HCT116 (cell line): Measurements from ENCODE around the gene SF3B1. TPM values are rescaled to one million over a fixed set of nuclear protein-coding genes. Genes with fewer than 3 reads are reported as not detected.

Experiments used
- ATAC-seq: fragments of 200-7000 bp; cut with Tn5 transposase; 2 replicates; pipeline ENCODE4 v1.9.1; 2020; ENCODE audit warnings: mild to moderate bottlenecking, moderate library complexity
- BruUV-seq: library from RNA; stranded (reverse); fragments of 400-500 nt; replicated peaks from 2 replicates; lab custom pipeline; 2021; lab: Mats Ljungman, UMichigan
- CTCF ChIA-PET: fragments of 300-600 bp; sonication (Branson Sonifier 250); formaldehyde crosslinking; loops from one replicate; lab custom pipeline; 2021; ENCODE audit warnings: antibody characterized with exemption; lab: Charles Lee
- POLR2A ChIA-PET: fragments of 300-600, 350-600 bp; sonication (Branson Sonifier 250); formaldehyde crosslinking; loops from one replicate; lab custom pipeline; 2021; ENCODE audit warnings: antibody characterized with exemption; lab: Charles Lee
- RAD21 ChIA-PET, 2 experiments: fragments of 300-600 bp; sonication (Branson Sonifier 250); formaldehyde crosslinking; loops; one replicate each; lab custom pipeline; 2023; ENCODE audit warnings: low total read pairs in 2 of 2; ENCODE audit not compliant: uncharacterized antibody in 2 of 2, unreplicated experiment in 2 of 2, low non-redundant PET in 1 of 2; lab: Charles Lee
- DNase-seq: peaks from one replicate; pipeline ENCODE4 v3.0.0-alpha.2; 2010; ENCODE audit warnings: low read depth, low spot score
- H2AFZ ChIP-seq: fragments of 200-600 bp; shearing (Covaris generic), sonication (generic); 2 replicates; pipeline ENCODE4 v1.6.1; 2017; ENCODE audit warnings: low read depth, mixed run types, mixed read lengths, antibody characterized with exemption, low read length; ENCODE audit not compliant: poor library complexity, severe bottlenecking
- H3K27ac ChIP-seq: 2 replicates; pipeline ENCODE4 v1.5.1; 2012; ENCODE audit warnings: low read depth, low read length
- H3K27me3 ChIP-seq: fragments of 200-600 bp; sonication (generic); 2 replicates; pipeline ENCODE4 v1.6.1; 2016; ENCODE audit warnings: mixed run types, low read length, mixed read lengths; ENCODE audit not compliant: insufficient read depth
- H3K36me3 ChIP-seq, 2 experiments: fragments of 200-500 bp in 1 of 2; fragments of 200-600 bp in 1 of 2; sonication (Bioruptor generic) in 1 of 2; sonication (generic) in 1 of 2; 2 replicates each; pipeline versions ENCODE4 v1.5.1 to v1.6.1; 2014 to 2016; ENCODE audit warnings: low read length in 2 of 2, inconsistent platforms in 1 of 2, mixed read lengths in 1 of 2, mixed run types in 1 of 2; ENCODE audit not compliant: insufficient read depth in 2 of 2, control insufficient read depth in 1 of 2
- H3K4me1 ChIP-seq, 2 experiments: fragments of 200-600 bp in 1 of 2; sonication (generic) in 1 of 2; 2 replicates each; pipeline versions ENCODE4 v1.5.1 to v1.6.1; 2012 to 2017; ENCODE audit warnings: low read length in 2 of 2, inconsistent platforms in 1 of 2, mild to moderate bottlenecking in 1 of 2, mixed read lengths in 1 of 2, mixed run types in 1 of 2, moderate library complexity in 1 of 2; ENCODE audit not compliant: insufficient read depth in 2 of 2, control insufficient read depth in 1 of 2
- H3K4me2 ChIP-seq: fragments of 200-600 bp; sonication (generic); 2 replicates; pipeline ENCODE4 v1.6.1; 2017; ENCODE audit warnings: mixed run types, low read length, mixed read lengths
- H3K4me3 ChIP-seq, 2 experiments: fragments of 200-600 bp in 1 of 2; sonication (generic) in 1 of 2; replicated peaks in 1 of 2; 2 replicates each; pipeline ENCODE4 v1.5.1; 2011 to 2016; ENCODE audit warnings: low read length in 2 of 2, control low read depth in 1 of 2, low read depth in 1 of 2, mild to moderate bottlenecking in 1 of 2, mixed read lengths in 1 of 2, mixed run types in 1 of 2
- H3K79me2 ChIP-seq: fragments of 200-600 bp; sonication (generic); 2 replicates; pipeline ENCODE4 v1.6.1; 2017; ENCODE audit warnings: mild to moderate bottlenecking, mixed run types, low read length, moderate library complexity, mixed read lengths; ENCODE audit not compliant: insufficient read depth
- H3K9ac ChIP-seq: fragments of 200-600 bp; sonication (generic); 2 replicates; pipeline ENCODE4 v1.6.1; 2016; ENCODE audit warnings: low read length, mixed read lengths
- H3K9me2 ChIP-seq: fragments of 200-600 bp; sonication (generic), shearing (Covaris generic); 2 replicates; pipeline ENCODE4 v1.6.1; 2017; ENCODE audit warnings: mixed run types, mild to moderate bottlenecking, moderate library complexity; ENCODE audit not compliant: insufficient read depth
- H3K9me3 ChIP-seq, 2 experiments: fragments of 200-500 bp in 1 of 2; fragments of 200-600 bp in 1 of 2; sonication (Bioruptor generic) in 1 of 2; sonication (generic) in 1 of 2; 2 replicates each; pipeline ENCODE4 v1.6.1; 2014 to 2017; ENCODE audit warnings: low read length in 2 of 2, mixed read lengths in 2 of 2, inconsistent platforms in 1 of 2, low read depth in 1 of 2, mild to moderate bottlenecking in 1 of 2, mixed run types in 1 of 2, moderate library complexity in 1 of 2; ENCODE audit not compliant: control insufficient read depth in 1 of 2, insufficient read depth in 1 of 2
- H4K20me1 ChIP-seq: fragments of 200-600 bp; sonication (generic), shearing (Covaris generic); 2 replicates; pipeline ENCODE4 v1.6.1; 2017; ENCODE audit warnings: mixed run types, mild to moderate bottlenecking, moderate library complexity; ENCODE audit not compliant: insufficient read depth
- CBX3 ChIP-seq: IDR thresholded peaks from 2 replicates; pipeline ENCODE4 v1.6.1; 2012; ENCODE audit warnings: low read depth
- ELF1 ChIP-seq: IDR thresholded peaks from 2 replicates; pipeline ENCODE4 v1.6.1; 2012; ENCODE audit warnings: low read depth, borderline replicate concordance
- EZH2 ChIP-seq: fragments of 200-600 bp; sonication (generic); IDR thresholded peaks from 2 replicates; pipeline ENCODE4 v1.6.1; 2017; ENCODE audit warnings: antibody characterized with exemption, mixed run types
- SIN3A ChIP-seq: IDR thresholded peaks from 2 replicates; pipeline ENCODE4 v1.6.1; 2012; ENCODE audit warnings: low read depth
- SRF ChIP-seq: IDR thresholded peaks from 2 replicates; pipeline ENCODE4 v1.6.1; 2012; ENCODE audit warnings: low read depth
- TCF7L2 ChIP-seq: IDR thresholded peaks from 2 replicates; pipeline ENCODE4 v1.7.0; 2011; ENCODE audit warnings: borderline replicate concordance, inconsistent platforms; ENCODE audit not compliant: insufficient read depth, insufficient read length; ENCODE audit errors: extremely low read depth
- ZFX ChIP-seq: fragments of 450-650 bp; IDR thresholded peaks from 2 replicates; pipeline ENCODE4 v1.6.1; 2017
- intact Hi-C: fragments of 100-400 bp; cut with micrococcal nuclease; formaldehyde crosslinking; loops from 2 replicates; pipeline ENCODE4 v1.10.0; 2022
- total RNA-seq: library from RNA; stranded (reverse); gene quantifications from one replicate; pipeline ENCODE4 v1.2.1, GENCODE V29; 2021; ENCODE audit not compliant: unreplicated experiment
- TF ChIP-seq, protein P1 (sequence below): IDR thresholded peaks from 2 replicates; pipeline ENCODE4 v1.6.1; 2012
- TF ChIP-seq, protein P2 (sequence below): IDR thresholded peaks from 2 replicates; pipeline ENCODE4 v1.6.1; 2012; ENCODE audit warnings: low read depth
- TF ChIP-seq, protein P3 (sequence below), 3 experiments: fragments of 200-600 bp in 1 of 3; sonication (generic) in 1 of 3; IDR thresholded peaks in 2 of 3; conservative IDR thresholded peaks in 1 of 3; 2 replicates each; pipeline ENCODE4 v1.5.1; 2012 to 2017; ENCODE audit warnings: low read depth in 2 of 3, low read length in 2 of 3, antibody characterized with exemption in 1 of 3, borderline replicate concordance in 1 of 3, control low read depth in 1 of 3, mild to moderate bottlenecking in 1 of 3, mixed read lengths in 1 of 3, mixed run types in 1 of 3, moderate library complexity in 1 of 3; ENCODE audit not compliant: insufficient read depth in 1 of 3
- TF ChIP-seq, protein P4 (sequence below): IDR thresholded peaks from 2 replicates; pipeline ENCODE4 v1.6.1; 2011; ENCODE audit warnings: mild to moderate bottlenecking, low read length, moderate library complexity; ENCODE audit not compliant: insufficient replicate concordance; ENCODE audit errors: extremely low read depth

SF3B1 gene
- total RNA-seq, 1 experiment from 2014 or later: 282 TPM

- Histone ChIP-seq H3K36me3 (no peaks in the 10 kb centered on the region), H3K4me1 (no peaks in the 10 kb centered on the region), H3K9me2 (no peaks in the 10 kb centered on the region), H3K9ac (no peak overlapping the region)
- CTCF ChIA-PET: no interaction called here
- intact Hi-C loops: no loop called here
- no peak for TF ChIP-seq ZFX
- TF ChIP-seq CBX3: no peak
- TF ChIP-seq, all 23 proteins: peak for 0
- no TSS peak for BruUV-seq
- no peak for DNase-seq
- ATAC-seq: no peak
- no peaks in the 10 kb centered on the region for H3K27me3 ChIP-seq
- H2AFZ ChIP-seq: no peak overlapping the region
- H3K27ac ChIP-seq: no peak overlapping the region
- H3K9me3 ChIP-seq: no peaks in the 10 kb centered on the region
- POLR2A ChIA-PET: no interaction called here
- no peak overlapping the region for H3K4me3 ChIP-seq
- H3K79me2 ChIP-seq: no peaks in the 10 kb centered on the region
- no peaks in the 10 kb centered on the region for H4K20me1 ChIP-seq
- RAD21 ChIA-PET: no interaction called here
- no peak overlapping the region for H3K4me2 ChIP-seq
Measured at GRCh38 chr2:197446844-197447243, 12.0 kb upstream of the SF3B1 start.

DNA sequence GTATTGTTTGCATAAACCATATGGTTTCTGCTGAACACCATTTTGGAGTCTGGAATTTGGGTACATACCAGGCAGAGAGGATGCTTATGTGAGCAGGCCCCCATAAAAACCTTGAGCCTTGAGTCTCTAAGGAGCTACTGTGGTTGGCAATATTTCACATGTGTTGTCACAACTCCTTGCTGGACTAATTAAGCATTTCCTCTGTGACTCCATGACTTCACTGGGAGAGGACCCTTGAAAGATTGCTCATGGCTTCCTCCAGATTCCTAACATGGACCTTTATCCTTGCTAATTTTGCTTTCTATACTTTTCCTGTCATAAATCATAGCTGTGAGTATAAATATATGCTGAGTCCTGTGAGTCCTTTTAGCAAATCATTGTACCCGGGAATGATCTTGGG is 10.9 kb upstream of the SF3B1 start:
- H3K27ac ChIP-seq: no peak overlapping the region
- DNase-seq: no peak
- intact Hi-C loops: no loop called here
- H3K4me3 ChIP-seq: no peak overlapping the region
- ChIA-PET POLR2A (no interaction called here), RAD21 (no interaction called here), CTCF (no interaction called here)
- no peaks in the 10 kb centered on the region for H3K79me2 ChIP-seq
- no peak for ATAC-seq
- no peaks in the 10 kb centered on the region for H3K27me3 ChIP-seq
- no peaks in the 10 kb centered on the region for H4K20me1 ChIP-seq
- no peaks in the 10 kb centered on the region for H3K4me1 ChIP-seq
- no peak overlapping the region for H3K4me2 ChIP-seq
- no peak overlapping the region for H3K9ac ChIP-seq
- no peak overlapping the region for H2AFZ ChIP-seq
- H3K9me3 ChIP-seq: no peaks in the 10 kb centered on the region
- H3K36me3 ChIP-seq: no peaks in the 10 kb centered on the region
- H3K9me2 ChIP-seq: no peaks in the 10 kb centered on the region
- BruUV-seq: no TSS peak
- TF ChIP-seq SRF (no peak), ZFX (no peak), TCF7L2 (no peak), SIN3A (no peak), ELF1 (no peak), CBX3 (no peak), EZH2 (no peak)
- TF ChIP-seq, protein P1, sequence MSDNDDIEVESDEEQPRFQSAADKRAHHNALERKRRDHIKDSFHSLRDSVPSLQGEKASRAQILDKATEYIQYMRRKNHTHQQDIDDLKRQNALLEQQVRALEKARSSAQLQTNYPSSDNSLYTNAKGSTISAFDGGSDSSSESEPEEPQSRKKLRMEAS: no peak
- TF ChIP-seq, protein P2, sequence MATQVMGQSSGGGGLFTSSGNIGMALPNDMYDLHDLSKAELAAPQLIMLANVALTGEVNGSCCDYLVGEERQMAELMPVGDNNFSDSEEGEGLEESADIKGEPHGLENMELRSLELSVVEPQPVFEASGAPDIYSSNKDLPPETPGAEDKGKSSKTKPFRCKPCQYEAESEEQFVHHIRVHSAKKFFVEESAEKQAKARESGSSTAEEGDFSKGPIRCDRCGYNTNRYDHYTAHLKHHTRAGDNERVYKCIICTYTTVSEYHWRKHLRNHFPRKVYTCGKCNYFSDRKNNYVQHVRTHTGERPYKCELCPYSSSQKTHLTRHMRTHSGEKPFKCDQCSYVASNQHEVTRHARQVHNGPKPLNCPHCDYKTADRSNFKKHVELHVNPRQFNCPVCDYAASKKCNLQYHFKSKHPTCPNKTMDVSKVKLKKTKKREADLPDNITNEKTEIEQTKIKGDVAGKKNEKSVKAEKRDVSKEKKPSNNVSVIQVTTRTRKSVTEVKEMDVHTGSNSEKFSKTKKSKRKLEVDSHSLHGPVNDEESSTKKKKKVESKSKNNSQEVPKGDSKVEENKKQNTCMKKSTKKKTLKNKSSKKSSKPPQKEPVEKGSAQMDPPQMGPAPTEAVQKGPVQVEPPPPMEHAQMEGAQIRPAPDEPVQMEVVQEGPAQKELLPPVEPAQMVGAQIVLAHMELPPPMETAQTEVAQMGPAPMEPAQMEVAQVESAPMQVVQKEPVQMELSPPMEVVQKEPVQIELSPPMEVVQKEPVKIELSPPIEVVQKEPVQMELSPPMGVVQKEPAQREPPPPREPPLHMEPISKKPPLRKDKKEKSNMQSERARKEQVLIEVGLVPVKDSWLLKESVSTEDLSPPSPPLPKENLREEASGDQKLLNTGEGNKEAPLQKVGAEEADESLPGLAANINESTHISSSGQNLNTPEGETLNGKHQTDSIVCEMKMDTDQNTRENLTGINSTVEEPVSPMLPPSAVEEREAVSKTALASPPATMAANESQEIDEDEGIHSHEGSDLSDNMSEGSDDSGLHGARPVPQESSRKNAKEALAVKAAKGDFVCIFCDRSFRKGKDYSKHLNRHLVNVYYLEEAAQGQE: no peak
- TF ChIP-seq, protein P3, sequence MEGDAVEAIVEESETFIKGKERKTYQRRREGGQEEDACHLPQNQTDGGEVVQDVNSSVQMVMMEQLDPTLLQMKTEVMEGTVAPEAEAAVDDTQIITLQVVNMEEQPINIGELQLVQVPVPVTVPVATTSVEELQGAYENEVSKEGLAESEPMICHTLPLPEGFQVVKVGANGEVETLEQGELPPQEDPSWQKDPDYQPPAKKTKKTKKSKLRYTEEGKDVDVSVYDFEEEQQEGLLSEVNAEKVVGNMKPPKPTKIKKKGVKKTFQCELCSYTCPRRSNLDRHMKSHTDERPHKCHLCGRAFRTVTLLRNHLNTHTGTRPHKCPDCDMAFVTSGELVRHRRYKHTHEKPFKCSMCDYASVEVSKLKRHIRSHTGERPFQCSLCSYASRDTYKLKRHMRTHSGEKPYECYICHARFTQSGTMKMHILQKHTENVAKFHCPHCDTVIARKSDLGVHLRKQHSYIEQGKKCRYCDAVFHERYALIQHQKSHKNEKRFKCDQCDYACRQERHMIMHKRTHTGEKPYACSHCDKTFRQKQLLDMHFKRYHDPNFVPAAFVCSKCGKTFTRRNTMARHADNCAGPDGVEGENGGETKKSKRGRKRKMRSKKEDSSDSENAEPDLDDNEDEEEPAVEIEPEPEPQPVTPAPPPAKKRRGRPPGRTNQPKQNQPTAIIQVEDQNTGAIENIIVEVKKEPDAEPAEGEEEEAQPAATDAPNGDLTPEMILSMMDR (IDR thresholded peaks at IDR 0.05 in 2 of 3, conservative IDR thresholded peaks at IDR 0.05 in 1 of 3; ENCODE audit: borderline replicate concordance in 1 of 3, insufficient read depth in 1 of 3, low read depth in 2 of 3, low read length in 2 of 3): no peak
- TF ChIP-seq, protein P4, sequence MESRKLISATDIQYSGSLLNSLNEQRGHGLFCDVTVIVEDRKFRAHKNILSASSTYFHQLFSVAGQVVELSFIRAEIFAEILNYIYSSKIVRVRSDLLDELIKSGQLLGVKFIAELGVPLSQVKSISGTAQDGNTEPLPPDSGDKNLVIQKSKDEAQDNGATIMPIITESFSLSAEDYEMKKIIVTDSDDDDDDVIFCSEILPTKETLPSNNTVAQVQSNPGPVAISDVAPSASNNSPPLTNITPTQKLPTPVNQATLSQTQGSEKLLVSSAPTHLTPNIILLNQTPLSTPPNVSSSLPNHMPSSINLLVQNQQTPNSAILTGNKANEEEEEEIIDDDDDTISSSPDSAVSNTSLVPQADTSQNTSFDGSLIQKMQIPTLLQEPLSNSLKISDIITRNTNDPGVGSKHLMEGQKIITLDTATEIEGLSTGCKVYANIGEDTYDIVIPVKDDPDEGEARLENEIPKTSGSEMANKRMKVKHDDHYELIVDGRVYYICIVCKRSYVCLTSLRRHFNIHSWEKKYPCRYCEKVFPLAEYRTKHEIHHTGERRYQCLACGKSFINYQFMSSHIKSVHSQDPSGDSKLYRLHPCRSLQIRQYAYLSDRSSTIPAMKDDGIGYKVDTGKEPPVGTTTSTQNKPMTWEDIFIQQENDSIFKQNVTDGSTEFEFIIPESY: no peak
